ENCODE measurements around the gene DPP6. TPM values are rescaled to one million over a fixed set of nuclear protein-coding genes. Genes with fewer than 3 reads are reported as not detected.

The DPP6 gene
- total and polyA plus RNA-seq, 10 donors = 0.11 to 8.7 (median 3.0) TPM

DNA sequence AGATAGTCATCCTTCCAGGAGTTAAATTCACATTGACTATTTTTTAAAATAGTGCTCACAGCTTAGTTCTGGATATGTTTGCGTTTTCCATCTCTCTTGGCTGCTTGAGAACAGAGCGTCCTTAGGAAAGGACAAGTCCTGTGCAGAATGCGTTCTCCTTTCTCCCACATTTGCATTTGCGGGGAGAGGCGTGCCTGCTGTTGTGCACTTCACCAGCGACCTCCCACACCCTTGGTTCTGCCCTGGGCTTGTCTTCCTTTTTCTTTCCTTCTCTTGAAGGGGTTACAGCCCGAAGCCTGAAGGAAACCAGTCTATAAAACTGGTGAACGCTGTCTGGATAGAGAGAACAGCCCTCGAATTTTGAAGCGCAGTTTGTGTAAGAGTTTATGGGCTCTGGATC, 367.1 kb downstream of the DPP6 start:
- Histone ChIP-seq H3K36me3 (no peaks in the 10 kb centered on the region), H3K27me3 (replicated peaks in 1 of 7) (no peaks in the 10 kb centered on the region), H3K4me3 (no peak overlapping the region), H3K9me3 (peaks cover 0 to 13% (median 0%) of the 10 kb centered on the region in 8 donors), H3K27ac (no peak overlapping the region), H3K4me1 (no peaks in the 10 kb centered on the region)
- TF ChIP-seq POLR2A (IDR thresholded peaks at IDR 0.05) (no peak), POLR2AphosphoS5 (IDR thresholded peaks at IDR 0.05) (no peak)
- TF ChIP-seq, protein P1, sequence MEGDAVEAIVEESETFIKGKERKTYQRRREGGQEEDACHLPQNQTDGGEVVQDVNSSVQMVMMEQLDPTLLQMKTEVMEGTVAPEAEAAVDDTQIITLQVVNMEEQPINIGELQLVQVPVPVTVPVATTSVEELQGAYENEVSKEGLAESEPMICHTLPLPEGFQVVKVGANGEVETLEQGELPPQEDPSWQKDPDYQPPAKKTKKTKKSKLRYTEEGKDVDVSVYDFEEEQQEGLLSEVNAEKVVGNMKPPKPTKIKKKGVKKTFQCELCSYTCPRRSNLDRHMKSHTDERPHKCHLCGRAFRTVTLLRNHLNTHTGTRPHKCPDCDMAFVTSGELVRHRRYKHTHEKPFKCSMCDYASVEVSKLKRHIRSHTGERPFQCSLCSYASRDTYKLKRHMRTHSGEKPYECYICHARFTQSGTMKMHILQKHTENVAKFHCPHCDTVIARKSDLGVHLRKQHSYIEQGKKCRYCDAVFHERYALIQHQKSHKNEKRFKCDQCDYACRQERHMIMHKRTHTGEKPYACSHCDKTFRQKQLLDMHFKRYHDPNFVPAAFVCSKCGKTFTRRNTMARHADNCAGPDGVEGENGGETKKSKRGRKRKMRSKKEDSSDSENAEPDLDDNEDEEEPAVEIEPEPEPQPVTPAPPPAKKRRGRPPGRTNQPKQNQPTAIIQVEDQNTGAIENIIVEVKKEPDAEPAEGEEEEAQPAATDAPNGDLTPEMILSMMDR (IDR thresholded peaks at IDR 0.05 in 8 of 11, conservative IDR thresholded peaks at IDR 0.05 in 3 of 11) = no peak
- 73 to 86% (median 84%) methylated on average over 10 of the region's 10 CpGs for WGBS, 5 donors
- no peak for DNase-seq
- intact Hi-C loops (cut with DNase I; ENCODE audit: low total_unique reads) = no loop called here

DNA sequence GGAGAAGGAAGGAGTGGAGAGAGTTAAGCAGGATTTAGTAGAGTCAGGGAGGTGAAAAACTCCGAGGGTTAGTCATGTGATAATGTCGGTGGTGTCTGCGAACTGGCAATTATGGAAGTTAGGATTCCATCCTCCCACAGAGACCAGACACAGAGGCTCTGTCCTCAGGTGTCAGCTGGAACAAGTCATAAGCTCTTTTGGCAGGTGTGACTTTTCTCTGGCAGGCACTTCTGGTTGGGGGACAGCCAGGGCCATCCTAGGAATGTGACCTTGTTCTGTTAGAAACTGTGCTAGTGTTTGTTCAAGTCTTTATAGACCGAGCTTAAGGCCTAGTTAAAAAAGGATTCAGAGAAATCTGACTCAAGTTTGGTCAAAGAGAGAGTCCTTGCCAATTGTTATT, 371.0 kb downstream of the DPP6 start:
- no peaks in the 10 kb centered on the region for H3K27me3 ChIP-seq (replicated peaks in 1 of 7)
- DNase-seq = no peak
- WGBS, 5 donors = 46 to 60% (median 58%) methylated on average over 4 of the region's 4 CpGs

DNA sequence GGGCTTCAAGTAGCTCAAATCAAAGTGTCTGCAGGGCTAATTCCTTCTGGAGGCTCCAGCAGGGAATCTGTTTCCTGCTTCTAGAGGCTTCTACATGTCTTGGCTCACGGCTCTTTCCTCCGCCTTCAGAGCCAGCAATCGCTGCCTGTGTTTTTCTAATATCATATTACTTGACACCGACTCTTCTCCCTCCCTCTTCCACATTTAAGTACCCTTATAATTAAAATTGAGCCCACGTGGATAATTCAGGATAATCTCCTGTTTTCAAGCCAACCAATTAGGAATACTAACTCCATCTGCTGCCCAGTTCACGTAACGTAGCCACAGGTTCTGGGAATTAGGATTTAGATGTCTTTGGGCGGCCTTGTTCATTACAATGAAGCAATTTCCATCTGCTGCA, 372.2 kb downstream of the DPP6 start:
- WGBS, 5 donors = 58 to 74% (median 68%) methylated on average over 8 of the region's 8 CpGs
- H3K9me3 ChIP-seq = peaks cover 0 to 13% (median 0%) of the 10 kb centered on the region in 8 donors
- no peak for DNase-seq
- H3K27me3 ChIP-seq (replicated peaks in 1 of 7) = no peaks in the 10 kb centered on the region
- no peaks in the 10 kb centered on the region for H3K36me3 ChIP-seq
- no peak overlapping the region for H3K4me3 ChIP-seq
- no peak overlapping the region for H3K27ac ChIP-seq
- TF ChIP-seq, protein P1 (IDR thresholded peaks at IDR 0.05 in 8 of 11, conservative IDR thresholded peaks at IDR 0.05 in 3 of 11) = no peak
- no peak for TF ChIP-seq POLR2A (IDR thresholded peaks at IDR 0.05)
- TF ChIP-seq POLR2AphosphoS5 (IDR thresholded peaks at IDR 0.05) = no peak
- intact Hi-C loops (cut with DNase I; ENCODE audit: low total_unique reads) = no loop called here
- no peaks in the 10 kb centered on the region for H3K4me1 ChIP-seq

More for the DNA sequence above, 371.0 kb downstream of the DPP6 start:
- Histone ChIP-seq H3K27ac (no peak overlapping the region), H3K4me3 (no peak overlapping the region), H3K36me3 (no peaks in the 10 kb centered on the region), H3K9me3 (peaks cover 0 to 13% (median 0%) of the 10 kb centered on the region in 8 donors), H3K4me1 (no peaks in the 10 kb centered on the region)
- TF ChIP-seq, protein P1 (IDR thresholded peaks at IDR 0.05 in 8 of 11, conservative IDR thresholded peaks at IDR 0.05 in 3 of 11) = no peak
- TF ChIP-seq POLR2AphosphoS5 (IDR thresholded peaks at IDR 0.05) (no peak), POLR2A (IDR thresholded peaks at IDR 0.05) (no peak)
- intact Hi-C loops (cut with DNase I; ENCODE audit: low total_unique reads) = no loop called here

DNA sequence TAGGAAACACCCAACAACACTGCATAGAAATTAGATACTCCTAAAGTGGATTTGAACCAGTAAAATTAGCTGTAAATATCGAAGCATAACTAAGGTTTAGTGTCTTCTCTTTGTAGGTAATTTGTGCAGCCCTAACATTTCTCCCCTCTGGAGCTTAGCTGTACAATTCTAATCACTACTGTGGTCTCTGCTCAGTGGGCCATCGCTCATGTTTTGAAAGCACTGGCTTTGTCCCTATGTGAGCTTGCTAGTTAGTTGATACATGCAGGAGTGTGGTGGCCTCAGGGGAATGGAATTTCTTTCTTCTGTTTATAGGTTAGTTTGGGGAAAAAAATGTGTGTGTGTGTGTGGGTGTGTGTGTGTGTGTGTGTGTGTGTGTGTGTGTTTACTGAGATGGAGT, 373.1 kb downstream of the DPP6 start:
- no peak for TF ChIP-seq POLR2A (IDR thresholded peaks at IDR 0.05)
- TF ChIP-seq POLR2AphosphoS5 (IDR thresholded peaks at IDR 0.05) = no peak
- TF ChIP-seq, protein P1 (IDR thresholded peaks at IDR 0.05 in 8 of 11, conservative IDR thresholded peaks at IDR 0.05 in 3 of 11) = no peak
- 72 to 86% (median 74%) methylated on average over 2 of the region's 2 CpGs for WGBS, 5 donors
- no peaks in the 10 kb centered on the region for H3K4me1 ChIP-seq
- DNase-seq = no peak
- intact Hi-C loops (cut with DNase I; ENCODE audit: low total_unique reads) = no loop called here
- H3K4me3 ChIP-seq = no peak overlapping the region
- H3K36me3 ChIP-seq = no peaks in the 10 kb centered on the region
- H3K9me3 ChIP-seq = peaks cover 0 to 15% (median 0%) of the 10 kb centered on the region in 8 donors
- no peaks in the 10 kb centered on the region for H3K27me3 ChIP-seq (replicated peaks in 1 of 7)
- no peak overlapping the region for H3K27ac ChIP-seq
